SK-N-SH treated with all-trans-retinoic acid at 6 μM for 48 hours (cell line): ENCODE data around the gene GABARAP.
A peak's percentile ranks its signal among the peaks of the same experiment; 100 is the strongest.

ENCODE experiments used
- ATAC-seq: fragments of 200-7000 bp; cut with Tn5 transposase; 3 replicates; pipeline ENCODE4 v1.9.1; 2020; ENCODE audit warnings: mild to moderate bottlenecking, moderate library complexity
- ARNTL ChIP-seq: fragments of 450-650 bp; formaldehyde crosslinking; IDR thresholded peaks from 2 replicates; pipeline ENCODE4 v1.5.0; 2020; ENCODE audit warnings: low read depth, mild to moderate bottlenecking, moderate library complexity, borderline replicate concordance
- BACH2 ChIP-seq: fragments of 250-450 bp; sonication (Bioruptor Pico); IDR thresholded peaks from 2 replicates; pipeline ENCODE4 v1.9.0; 2021; ENCODE audit warnings: mild to moderate bottlenecking, borderline replicate concordance
- CSDC2 ChIP-seq: fragments of 250-450 bp; sonication (Bioruptor Pico); IDR thresholded peaks from 2 replicates; pipeline ENCODE4 v1.5.0; 2020; ENCODE audit warnings: mild to moderate bottlenecking, moderate library complexity
- CSRNP3 ChIP-seq: fragments of 250-450 bp; sonication (Bioruptor Pico); IDR thresholded peaks from 2 replicates; pipeline ENCODE4 v1.5.1; 2021; ENCODE audit warnings: mild to moderate bottlenecking, moderate library complexity
- GLIS3 ChIP-seq: fragments of 250-450 bp; sonication (Bioruptor Pico); IDR thresholded peaks from 2 replicates; pipeline ENCODE4 v1.5.0; 2020; ENCODE audit warnings: mild to moderate bottlenecking, moderate library complexity
- ISL1 ChIP-seq: fragments of 250-450 bp; sonication (Bioruptor Pico); IDR thresholded peaks from 2 replicates; pipeline ENCODE4 v2.1.2; 2022; ENCODE audit warnings: mild to moderate bottlenecking, moderate library complexity
- OSR1 ChIP-seq: fragments of 250-450 bp; sonication (Bioruptor Pico); IDR thresholded peaks from 2 replicates; pipeline ENCODE4 v1.8.0; 2022; ENCODE audit warnings: moderate library complexity, mild to moderate bottlenecking, inconsistent platforms
- PATZ1 ChIP-seq: fragments of 250-450 bp; sonication (Bioruptor Pico); IDR thresholded peaks from 2 replicates; pipeline ENCODE4 v1.8.0; 2020; ENCODE audit warnings: mild to moderate bottlenecking, moderate library complexity, borderline replicate concordance
- POU6F1 ChIP-seq: fragments of 250-450 bp; sonication (Bioruptor Pico); IDR thresholded peaks from 2 replicates; pipeline ENCODE4 v1.8.0; 2021; ENCODE audit warnings: low read depth, mild to moderate bottlenecking, moderate library complexity, borderline replicate concordance
- PPARA ChIP-seq: fragments of 250-450 bp; sonication (Bioruptor Pico); IDR thresholded peaks from 2 replicates; pipeline ENCODE4 v1.5.0; 2020; ENCODE audit warnings: mild to moderate bottlenecking, borderline replicate concordance
- RARB ChIP-seq: fragments of 250-450 bp; sonication (Bioruptor Pico); IDR thresholded peaks from 2 replicates; pipeline ENCODE4 v1.8.0; 2021; ENCODE audit warnings: mild to moderate bottlenecking, moderate library complexity
- SNAI2 ChIP-seq: fragments of 250-450 bp; sonication (Bioruptor Pico); IDR thresholded peaks from 2 replicates; pipeline ENCODE4 v1.5.0; 2020; ENCODE audit warnings: mild to moderate bottlenecking, moderate library complexity
- TCF4 ChIP-seq: fragments of 250-450 bp; sonication (Bioruptor Pico); IDR thresholded peaks from 2 replicates; pipeline ENCODE4 v1.8.0; 2021; ENCODE audit warnings: mild to moderate bottlenecking, moderate library complexity, borderline replicate concordance
- TOX ChIP-seq: fragments of 250-450 bp; sonication (Bioruptor Pico); IDR thresholded peaks from 2 replicates; pipeline ENCODE4 v1.8.0; 2021; ENCODE audit warnings: mild to moderate bottlenecking, moderate library complexity, borderline replicate concordance
- TSHZ2 ChIP-seq: fragments of 250-450 bp; sonication (Bioruptor Pico); IDR thresholded peaks from 2 replicates; pipeline ENCODE4 v1.5.0; 2020; ENCODE audit warnings: mild to moderate bottlenecking, moderate library complexity
- ZC3H10 ChIP-seq: fragments of 250-450 bp; sonication (Bioruptor Pico); IDR thresholded peaks from 2 replicates; pipeline ENCODE4 v1.5.1; 2021; ENCODE audit warnings: mild to moderate bottlenecking, moderate library complexity
- ZFP3 ChIP-seq: fragments of 250-450 bp; sonication (Bioruptor Pico); IDR thresholded peaks from 2 replicates; pipeline ENCODE4 v1.5.0; 2020; ENCODE audit warnings: mild to moderate bottlenecking, moderate library complexity
- ZFP30 ChIP-seq: fragments of 450-650 bp; formaldehyde crosslinking; IDR thresholded peaks from 2 replicates; pipeline ENCODE4 v1.5.0; 2022; ENCODE audit warnings: mild to moderate bottlenecking, moderate library complexity
- ZNF565 ChIP-seq: fragments of 450-650 bp; formaldehyde crosslinking; conservative IDR thresholded peaks from 2 replicates; pipeline ENCODE4 v1.5.0; 2020; ENCODE audit warnings: low read depth, mild to moderate bottlenecking, moderate library complexity
- ZNF70 ChIP-seq: fragments of 450-650 bp; formaldehyde crosslinking; IDR thresholded peaks from 2 replicates; pipeline ENCODE4 v1.5.0; 2020; ENCODE audit warnings: mild to moderate bottlenecking, moderate library complexity
- ZNF8 ChIP-seq: fragments of 450-650 bp; formaldehyde crosslinking; IDR thresholded peaks from 2 replicates; pipeline ENCODE4 v1.5.0; 2020; ENCODE audit warnings: mild to moderate bottlenecking, moderate library complexity

The GABARAP gene

GRCh38 chr17:7281953-7282751 lies 39.9 kb upstream of the GABARAP start:
- TF ChIP-seq TSHZ2 (CRISPR knock-in tag): no peak
- no peak for TF ChIP-seq PPARA (CRISPR knock-in tag)
- TF ChIP-seq TOX (CRISPR knock-in tag): no peak
- TF ChIP-seq CSRNP3 (CRISPR knock-in tag): no peak
- no peak for TF ChIP-seq ISL1
- no peak for TF ChIP-seq ZNF565
- TF ChIP-seq CSDC2 (CRISPR knock-in tag): no peak
- no peak for TF ChIP-seq PATZ1 (CRISPR knock-in tag)
- no peak for TF ChIP-seq ZC3H10
- TF ChIP-seq ZFP30: no peak
- TF ChIP-seq BACH2: no peak
- TF ChIP-seq ARNTL (CRISPR knock-in tag): no peak
- TF ChIP-seq RARB (CRISPR knock-in tag): no peak
- no peak for TF ChIP-seq ZNF70 (CRISPR knock-in tag)
- TF ChIP-seq POU6F1 (CRISPR knock-in tag): no peak
- ATAC-seq: no peak

GRCh38 chr17:7281074-7281952 lies 39.1 kb upstream of the GABARAP start, which contains the start of gene SLC2A4:
TSS of gene SLC2A4 (plus strand) at chr17:7281718. CDS start at chr17:7281935, 217 bp downstream.
- peak; percentile 76 for ATAC-seq
- TF ChIP-seq ZNF70 (CRISPR knock-in tag) (no peak), GLIS3 (CRISPR knock-in tag) (no peak), BACH2 (no peak), SNAI2 (CRISPR knock-in tag) (no peak)

- TF ChIP-seq ZFP30 (no peak), ZNF8 (no peak), GLIS3 (CRISPR knock-in tag) (no peak), BACH2 (no peak), OSR1 (CRISPR knock-in tag) (no peak), ZFP3 (no peak), TCF4 (CRISPR knock-in tag) (no peak), ISL1 (no peak), ARNTL (CRISPR knock-in tag) (no peak), PPARA (CRISPR knock-in tag) (no peak), RARB (CRISPR knock-in tag) (no peak), CSRNP3 (CRISPR knock-in tag) (no peak), SNAI2 (CRISPR knock-in tag) (no peak)
- ATAC-seq: peak; percentile 92
These were observed 38.3 kb upstream of the GABARAP start for GRCh38 chr17:7280519-7281073.
